HG02623 (cell line): ENCODE measurements around the gene TEAD1.

Experiments used
- ATAC-seq: cut with Tn5 transposase; IDR thresholded peaks from one replicate; pipeline ENCODE4 v1.9.1; 2021; ENCODE audit warnings: moderate library complexity; ENCODE audit not compliant: unreplicated experiment

Gene TEAD1

DNA sequence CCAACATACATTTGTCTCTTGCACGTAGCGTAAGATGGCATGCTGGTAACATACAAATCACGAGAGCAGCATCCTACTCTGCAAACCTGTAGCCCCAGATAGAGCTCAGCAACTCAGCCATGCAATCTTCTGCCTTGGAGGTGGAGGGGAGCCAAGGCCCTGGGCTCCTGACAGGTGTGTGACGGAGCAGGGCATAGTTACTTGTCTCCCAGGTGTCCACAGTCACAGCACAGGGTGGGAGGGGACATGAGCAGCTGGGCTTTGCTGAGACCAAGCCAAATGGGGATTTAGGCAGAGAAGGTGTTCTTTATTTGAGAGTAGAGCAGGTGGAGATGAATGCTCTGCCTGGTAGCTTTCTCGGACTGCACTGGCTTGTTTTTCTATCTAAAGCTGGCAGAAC, 111.7 kb downstream of the TEAD1 start:
- ATAC-seq, result no peak

DNA sequence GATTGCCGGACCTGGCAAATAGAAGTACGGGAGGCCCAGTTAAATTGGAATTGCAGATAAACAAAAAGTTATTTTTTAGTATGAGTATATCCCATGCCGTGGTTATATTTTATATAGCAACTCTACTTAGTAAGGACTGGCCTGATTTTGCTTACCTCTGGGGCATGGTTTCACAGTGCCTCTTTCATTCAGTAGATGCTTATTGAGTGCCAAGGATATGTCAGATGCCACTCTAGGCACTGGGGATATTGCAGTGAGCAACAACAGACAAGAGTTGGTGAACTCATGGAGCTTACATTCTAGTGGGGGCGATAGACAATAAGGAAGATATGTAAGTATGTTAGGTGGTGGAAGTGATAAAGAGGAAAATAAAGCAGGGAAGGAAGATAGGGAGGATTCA, 112.2 kb downstream of the TEAD1 start:
- no peak for ATAC-seq

DNA sequence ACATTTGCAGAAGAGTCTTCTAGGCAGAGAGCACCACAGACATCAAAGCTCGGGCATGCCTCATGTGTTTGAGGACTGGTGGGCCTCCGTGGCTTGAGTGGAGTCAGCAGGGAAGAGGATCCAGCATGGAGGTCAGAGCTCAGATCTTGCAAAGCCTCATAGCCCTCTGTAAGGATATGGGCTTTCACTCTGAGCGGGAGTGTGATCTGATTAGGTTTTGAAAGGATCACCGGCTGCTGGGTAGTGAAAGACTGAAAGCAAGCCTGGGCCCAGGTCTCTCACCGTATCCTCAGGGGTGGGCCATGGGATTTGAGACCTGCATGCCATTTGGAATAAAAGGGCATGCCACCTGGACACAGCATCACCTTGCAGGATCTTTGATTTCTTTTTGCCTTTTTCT, 112.7 kb downstream of the TEAD1 start:
- no peak for ATAC-seq

DNA sequence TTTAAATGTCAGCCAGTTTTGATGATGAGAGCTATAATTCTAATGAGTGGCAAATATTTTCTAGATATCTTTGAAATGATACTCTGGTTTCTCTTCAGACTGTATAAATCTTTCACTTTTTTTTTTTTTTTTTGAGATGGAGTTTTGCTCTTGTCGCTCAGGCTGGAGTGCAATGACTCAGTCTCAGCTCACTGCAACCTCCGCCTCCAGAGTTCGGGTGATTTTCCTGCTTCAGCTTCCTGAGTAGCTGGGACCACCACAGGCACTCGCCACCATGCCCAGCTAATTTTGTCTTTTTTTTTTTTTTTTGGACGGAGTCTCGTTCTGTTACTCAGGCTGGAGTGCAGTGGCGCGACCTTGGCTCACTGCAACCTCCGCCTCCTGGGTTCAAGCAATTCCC, 113.6 kb downstream of the TEAD1 start:
- ATAC-seq, result no peak

DNA sequence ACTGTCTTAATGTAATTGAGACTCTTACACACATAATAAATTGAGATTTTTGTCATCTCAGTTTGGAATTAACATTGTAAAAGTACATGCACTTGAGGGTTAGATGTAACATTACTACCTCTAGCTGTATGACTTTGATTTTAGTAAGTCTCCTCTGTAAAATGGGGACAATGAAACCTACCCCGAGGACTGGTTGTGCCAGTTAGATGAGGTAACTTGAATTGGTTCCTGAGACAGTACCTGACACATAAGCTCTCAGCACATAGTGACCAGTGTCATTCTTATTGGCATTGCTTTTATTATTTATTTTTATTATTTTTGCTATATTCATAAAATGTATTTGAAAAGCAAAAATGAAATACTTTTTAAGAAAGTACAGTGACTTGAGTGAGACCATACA, 114.8 kb downstream of the TEAD1 start:
- ATAC-seq, result no peak

DNA sequence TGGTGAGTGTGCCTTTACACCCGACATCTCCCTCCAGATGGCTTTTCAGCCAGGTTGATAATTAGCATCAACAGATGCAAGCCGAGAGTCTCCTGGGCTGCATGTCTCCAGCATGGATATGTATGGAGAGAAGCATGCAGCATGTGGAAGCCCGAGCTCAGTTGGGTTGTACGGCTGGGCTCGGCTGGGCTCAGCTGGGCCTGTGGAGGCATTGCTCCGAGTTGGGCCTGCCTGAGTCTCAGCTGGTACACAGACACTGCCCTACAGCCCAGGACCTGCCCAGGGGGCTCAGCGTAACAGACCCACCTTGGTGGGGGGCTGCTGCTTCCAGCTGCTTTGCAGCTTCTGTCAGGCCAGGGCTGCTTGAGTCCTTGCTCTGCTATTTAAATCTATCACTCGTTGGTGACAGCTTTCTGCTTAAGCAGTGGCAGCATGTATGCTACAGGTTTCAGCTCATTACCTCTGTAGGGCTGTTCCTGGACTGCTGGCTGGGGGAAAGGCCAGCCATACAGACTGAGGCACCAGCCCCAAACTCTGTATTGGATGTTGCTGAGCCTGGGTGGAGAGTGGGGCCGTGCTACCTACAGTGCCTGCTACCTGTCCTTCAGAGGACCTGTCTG, 115.5 kb downstream of the TEAD1 start:
- no peak for ATAC-seq

DNA sequence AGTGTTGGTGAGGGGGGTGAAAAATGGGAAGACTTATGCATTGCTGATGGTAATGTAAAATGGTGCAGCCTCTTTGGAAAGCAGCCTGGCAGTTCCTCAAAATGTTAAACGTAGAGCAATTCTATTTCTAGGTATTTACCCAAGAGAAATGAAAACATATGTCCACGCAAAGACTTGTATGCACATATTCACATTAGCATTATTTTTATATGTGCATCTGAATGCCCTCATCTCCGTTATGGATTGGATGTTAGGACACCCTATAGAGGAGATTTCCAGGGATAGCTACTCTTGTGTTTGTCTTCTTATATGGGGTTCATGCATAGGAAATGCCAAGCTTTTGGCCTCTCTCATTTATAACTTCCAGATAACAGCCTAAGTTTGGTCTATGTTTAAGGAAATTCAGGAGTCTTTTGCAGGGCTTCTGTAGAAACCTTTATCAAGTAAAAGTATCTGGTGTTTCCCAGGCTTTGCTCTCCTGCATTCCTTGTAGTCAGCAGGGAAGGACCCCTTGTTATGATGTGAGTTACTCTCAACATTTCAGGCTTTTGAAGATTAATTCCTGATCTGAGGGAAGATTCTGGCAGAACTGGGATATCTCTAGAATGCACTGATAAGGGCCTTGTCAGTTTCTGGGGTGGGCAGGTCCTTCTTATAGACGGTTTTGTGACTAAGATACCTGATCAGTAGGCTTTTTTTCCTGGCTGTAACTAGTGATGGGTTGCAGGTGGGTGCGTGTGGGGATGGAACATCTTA, 116.8 kb downstream of the TEAD1 start:
- no peak for ATAC-seq

DNA sequence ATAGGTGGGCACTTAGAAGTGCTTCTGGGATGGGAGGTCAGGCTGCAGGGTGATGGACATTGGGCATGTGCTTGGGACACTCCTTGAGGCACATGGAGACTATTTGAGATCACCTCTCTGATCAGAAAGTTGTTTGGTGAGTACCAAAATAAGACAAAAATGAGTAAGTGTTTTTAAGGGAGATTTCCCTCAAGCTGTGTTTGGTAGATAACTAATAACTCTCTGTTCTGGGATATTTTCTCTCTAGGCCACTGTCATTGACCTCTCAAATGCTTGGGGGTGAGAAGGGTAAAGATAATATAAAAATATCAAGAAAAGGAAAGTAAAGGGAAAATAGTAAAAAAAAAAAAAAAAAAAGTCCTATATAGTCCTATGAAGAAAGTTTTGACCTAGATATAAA, 117.8 kb downstream of the TEAD1 start:
- ATAC-seq, result no peak

DNA sequence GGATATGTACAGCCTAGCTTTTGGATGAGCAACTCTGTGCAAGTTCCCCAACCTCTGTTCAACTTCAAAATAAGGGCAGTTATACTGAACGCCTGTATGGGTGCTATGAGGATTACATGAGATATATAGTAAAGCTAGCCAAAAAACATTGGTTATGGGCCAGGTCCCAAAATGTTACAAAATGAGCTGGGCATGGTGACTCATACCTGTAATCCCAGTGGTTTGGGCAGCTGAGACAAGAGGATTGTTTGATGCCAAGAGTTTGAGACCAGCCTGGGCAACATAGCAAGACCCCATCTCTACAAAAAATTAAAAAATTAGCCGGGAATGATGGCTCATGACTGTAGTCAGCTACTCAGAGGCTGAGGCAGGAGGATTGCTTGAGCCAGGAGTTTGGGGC, 118.4 kb downstream of the TEAD1 start:
- no peak for ATAC-seq

DNA sequence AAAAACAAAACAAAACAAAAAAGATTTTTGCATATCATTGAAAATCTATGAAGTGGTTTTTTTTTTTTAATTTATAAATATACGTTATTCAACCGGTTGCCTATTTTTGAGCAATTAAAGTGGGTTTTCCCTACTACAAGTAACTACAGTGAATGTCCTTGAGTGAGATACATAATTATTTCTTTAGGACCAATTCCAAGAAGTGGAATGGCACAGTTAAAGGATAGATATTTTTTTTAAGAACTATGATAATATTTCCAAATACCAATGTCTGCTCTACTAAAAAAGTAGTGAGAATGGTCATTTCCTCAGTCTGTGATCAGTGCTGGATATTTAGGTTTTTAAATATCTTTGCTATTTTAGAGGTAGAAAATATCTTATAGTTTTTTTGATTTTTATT, 118.8 kb downstream of the TEAD1 start:
- ATAC-seq, result no peak

DNA sequence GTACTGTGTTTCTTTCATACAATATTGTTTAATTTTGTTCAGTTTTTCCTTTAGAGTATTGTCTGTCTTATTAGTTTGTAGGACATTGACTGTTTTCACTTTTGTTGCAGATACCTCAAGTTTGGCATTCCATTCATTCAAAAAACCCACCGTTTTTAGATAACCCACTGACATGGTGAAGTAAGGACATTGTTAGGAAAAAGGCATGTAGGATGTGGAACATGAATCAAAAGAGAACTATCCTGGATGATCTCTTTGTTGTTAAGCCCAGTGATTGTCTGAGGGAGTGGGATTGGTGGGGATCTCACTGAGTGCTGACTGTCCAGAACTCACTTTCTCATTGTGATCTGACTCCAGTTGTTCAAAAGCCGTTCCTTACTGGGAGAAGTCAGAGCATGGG, 119.3 kb downstream of the TEAD1 start:
- no peak for ATAC-seq

DNA sequence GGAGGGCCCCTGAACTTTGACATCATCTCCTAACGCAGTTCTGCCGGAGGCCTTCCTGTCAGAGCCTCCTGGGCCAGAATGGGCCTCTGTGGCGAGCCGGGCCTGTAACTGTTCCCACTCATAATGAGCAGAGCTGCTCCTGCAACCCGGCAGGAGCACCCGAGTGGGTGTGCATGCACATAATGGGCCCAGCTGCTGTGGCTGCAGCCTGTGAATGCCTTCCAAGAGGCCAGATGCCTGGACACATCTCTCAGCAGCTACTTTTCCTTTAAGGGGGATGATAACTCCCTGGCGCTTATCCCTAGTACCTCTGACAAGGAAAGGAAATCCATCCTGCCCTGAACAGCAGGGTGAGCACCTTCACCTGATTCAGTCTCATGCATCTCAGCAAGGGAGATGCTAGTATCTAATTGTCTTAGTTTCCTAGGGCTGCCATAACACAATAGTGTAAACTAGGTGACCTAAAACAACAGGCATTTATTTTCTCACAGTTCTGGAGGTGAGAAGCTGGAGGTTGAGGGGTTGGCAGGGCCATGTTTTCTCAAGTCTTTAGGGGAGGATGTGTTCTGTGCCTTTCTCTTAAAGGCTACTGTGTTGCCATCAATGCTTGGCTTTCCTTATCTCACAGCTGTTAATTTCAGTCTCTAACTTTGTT, 120.5 kb downstream of the TEAD1 start:
- ATAC-seq, result no peak

DNA sequence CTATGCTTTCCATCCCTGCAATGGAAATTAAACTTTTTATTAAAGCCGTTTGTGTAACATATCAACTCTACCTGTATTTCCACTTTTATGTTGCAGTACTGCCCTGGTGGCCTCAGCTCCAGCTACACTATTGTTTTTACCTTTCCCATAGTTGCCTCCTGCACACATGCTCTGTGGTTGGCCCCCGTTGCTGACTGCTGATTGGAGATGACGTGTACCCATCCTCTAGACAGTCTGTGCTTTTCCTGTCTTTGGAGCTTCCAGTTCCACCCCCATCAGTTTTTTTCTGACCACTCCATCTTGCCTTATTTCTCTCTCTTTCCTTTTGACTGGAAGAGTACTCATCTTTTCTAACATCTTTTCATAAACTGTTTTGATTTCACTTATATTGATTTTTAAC, 123.8 kb downstream of the TEAD1 start:
- ATAC-seq, result no peak

DNA sequence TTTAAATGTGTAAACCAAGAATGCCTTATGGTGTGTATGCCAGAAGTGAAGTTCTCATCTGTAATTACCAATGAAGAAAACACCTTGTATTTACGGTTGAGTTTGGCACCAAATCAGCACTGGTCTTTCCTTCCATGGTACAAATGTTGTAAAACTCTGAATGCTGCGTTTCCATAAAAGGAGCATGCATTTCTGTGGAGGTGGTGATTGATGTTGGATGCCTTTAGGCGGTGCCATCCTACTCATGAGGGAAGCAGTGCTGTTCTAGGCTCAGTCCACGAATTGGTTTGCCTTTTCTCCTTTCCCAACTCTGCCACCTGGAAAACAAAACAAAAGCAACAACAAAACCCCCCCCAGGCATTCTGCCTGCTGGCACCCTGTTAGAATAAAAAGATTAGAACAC, 124.4 kb downstream of the TEAD1 start:
- no peak for ATAC-seq

DNA sequence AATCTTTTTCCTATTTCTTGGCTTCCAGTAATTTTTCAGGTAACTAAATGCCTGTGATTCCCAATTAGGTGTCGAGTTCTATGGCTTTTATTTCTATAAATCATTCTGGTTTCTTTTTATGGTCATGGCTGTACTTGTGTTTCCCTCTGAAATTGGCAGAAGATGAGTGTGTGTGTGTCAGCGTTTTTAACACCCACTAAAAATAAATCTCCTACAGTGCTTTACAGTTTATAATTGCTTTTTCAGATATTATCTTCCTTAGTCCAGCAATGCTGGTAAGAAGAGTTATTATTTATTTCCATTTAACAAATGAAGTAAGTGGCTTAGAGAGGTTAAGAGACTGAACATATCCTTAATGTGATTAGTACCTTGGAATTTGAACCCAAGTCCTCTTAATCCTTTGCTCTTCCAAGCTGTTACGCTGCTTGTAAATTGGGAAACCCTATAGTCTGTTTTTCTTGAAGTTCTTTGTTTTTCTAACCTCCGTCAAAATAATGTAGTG, 125.2 kb downstream of the TEAD1 start:
- ATAC-seq, result no peak

DNA sequence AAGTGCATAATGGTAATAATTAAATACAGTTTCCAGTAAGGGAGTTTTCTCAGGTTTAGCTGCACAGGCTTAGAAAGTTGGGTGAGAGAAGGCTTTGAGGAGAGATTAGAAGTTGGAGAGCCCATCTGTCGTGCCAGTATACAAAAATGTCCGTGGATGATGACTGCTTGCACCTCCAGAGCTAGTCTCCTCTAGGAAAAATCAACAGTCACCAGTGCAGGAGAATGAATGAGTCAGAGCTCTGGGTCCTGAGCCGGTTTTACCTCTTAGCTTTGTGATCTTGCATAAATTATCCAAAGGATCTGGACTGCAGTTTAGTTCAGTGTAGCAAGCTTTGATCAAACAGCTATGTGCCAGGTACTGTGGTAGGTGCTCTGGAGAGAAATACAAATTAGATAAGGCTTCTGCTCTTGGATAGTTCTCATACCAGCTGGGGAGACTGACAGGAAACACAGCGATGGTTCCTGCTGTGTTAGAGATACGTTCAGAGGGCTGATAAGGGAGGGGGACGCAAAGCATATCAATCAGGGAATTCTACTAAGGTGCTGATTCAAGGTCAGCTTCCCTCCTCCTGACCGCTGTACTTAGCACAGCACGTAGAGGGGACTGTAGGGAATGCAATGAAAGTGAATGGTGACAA, 125.9 kb downstream of the TEAD1 start:
- ATAC-seq, result no peak

DNA sequence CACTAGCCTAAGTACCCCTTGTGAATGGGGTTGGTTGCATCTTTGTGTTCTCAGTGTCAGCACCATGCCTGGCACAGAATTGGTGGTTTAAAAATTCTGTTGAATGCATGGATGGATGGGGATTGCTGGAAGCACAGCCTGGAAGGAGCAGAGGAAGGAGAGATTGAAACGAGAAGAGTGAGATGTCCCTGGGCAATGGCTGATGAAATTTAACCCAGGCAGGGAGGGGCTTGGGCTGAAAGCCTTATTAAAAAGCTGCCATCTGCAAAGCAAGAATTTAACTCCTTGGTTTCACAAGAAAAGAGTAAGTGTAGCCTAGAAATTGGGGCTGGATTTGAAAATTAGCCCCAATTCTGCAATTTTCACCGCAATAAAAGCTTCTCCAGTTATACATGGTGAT, 126.7 kb downstream of the TEAD1 start:
- no peak for ATAC-seq

DNA sequence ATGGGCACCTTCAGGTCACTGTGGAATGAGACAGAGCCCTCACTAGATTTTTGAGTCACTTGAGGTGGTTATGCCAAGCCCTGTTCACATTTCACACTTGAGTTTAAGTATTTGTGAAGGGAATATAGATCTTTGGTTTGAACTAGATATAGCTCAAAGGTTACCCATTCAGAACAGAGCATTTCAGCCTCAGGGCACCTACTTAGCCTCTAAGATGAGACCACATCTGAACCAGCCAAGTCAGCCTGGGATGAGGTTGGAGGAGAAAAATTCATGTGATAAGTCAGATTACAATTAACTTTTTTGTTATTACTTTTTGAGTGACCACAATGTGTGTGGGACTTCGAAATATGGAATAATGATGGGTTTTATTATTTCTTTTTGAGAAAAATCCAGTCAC, 127.8 kb downstream of the TEAD1 start:
- ATAC-seq, result no peak

DNA sequence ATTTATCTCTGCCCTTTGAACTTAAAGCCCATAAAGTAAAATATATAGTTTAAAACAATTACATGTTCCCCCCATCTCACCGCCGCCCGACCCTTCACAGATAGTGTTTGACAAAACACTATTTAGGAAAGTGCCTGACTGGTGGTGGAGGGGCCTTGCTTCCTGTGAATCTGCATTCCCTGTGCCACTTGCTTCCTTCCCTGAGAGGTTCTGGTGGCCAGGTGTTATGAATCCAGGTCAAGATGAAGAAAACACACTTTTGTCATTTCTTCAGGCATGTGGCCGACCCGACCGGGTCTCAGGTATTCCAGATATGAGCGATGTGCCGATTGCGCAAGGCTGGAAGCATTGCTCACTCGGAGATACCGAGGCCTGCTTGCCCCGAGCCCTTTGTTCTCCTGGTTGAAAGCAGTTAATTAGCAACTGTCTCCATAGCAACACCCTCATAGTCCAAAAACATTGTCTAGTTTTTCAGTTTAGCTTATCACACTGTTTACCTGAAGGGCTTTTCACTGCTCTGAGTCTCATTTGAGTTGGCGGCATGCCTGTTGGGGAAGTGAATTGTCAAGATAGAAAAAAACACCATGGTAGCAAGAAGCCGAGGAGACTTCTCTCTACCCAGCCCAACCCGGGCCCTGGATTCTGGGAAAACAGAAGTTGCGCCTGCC, 128.3 kb downstream of the TEAD1 start:
- ATAC-seq, result no peak

DNA sequence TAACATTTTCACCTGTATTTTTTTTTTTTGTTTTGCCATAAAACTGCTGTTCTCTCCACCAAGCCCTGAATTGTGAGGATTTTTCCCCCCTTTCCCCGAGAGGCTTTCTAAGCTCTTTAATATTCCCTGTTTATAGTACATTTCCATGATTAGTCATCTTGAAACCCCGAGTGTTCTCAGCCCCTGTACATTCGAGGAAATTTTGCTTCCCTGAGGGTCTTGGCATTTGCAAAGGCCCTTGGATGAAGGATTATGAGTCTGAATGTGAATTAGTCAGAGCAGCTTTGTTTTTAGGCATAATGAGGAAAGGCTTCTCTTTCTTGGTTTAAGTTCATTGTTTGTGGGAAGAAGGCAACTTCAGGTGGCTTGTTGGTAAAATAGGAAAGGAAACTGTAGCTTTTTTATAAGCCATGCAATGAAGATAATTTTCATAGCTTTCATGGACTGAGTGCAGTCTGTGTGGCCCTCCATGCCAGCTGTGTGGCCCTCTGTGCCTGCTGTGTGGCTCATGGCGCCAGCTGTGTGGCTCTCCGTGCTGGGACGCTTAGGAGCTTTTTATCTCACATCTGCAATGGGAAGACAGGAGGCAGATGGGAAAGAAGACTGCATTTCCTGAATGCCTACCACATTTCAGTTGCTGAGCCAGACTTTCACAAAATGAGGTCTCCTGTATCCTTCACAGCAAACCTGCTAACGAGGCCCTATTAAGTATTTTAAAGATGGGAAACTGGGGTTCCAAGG, 129.0 kb downstream of the TEAD1 start:
- ATAC-seq, result no peak

DNA sequence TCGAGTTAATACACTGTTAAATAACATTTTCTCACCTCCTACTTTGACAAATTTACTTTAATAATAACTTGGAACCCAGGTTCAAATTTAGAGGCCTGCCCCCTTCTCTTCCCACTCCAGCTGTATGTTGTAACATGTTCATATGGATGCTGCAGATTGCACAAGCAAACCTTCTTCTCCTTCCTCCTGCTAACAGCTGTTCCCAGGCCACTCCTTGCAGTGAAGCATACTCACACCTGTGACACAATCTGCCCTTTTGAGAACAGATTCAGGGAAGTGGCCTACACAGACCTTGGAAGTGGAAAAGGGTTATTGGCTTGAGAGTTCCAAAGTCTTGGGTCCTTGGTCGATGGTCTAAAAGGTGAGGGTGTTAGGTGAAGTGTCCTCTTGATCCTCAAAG, 131.9 kb downstream of the TEAD1 start:
- no peak for ATAC-seq
